Measurements from ENCODE around the gene MYO7B.

Gene MYO7B

DNA sequence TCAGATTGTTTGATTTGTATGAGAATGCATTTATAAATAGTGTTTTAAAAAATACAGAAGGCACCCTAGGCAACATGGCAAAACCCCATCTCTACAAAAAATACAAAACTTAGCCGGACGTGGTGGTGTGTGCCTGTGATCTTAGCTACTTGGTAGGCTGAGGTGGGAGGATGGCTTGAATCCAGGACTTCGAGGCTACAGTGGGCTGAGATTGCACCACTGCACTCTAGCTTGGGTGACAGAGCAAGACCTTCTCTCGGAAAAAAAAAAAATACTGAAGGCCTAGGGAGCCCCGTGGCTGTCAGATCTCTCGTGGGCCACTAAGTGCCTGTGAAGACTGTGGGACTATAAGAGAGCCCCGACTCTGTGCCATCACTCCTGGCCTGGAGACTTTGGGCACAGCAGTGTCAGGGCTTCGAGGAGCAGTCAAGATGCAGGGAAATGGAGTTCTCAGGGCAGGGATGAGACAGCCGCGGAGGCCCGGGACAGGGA is 40.5 kb downstream of the MYO7B start:
- no peak for DNase-seq

DNA sequence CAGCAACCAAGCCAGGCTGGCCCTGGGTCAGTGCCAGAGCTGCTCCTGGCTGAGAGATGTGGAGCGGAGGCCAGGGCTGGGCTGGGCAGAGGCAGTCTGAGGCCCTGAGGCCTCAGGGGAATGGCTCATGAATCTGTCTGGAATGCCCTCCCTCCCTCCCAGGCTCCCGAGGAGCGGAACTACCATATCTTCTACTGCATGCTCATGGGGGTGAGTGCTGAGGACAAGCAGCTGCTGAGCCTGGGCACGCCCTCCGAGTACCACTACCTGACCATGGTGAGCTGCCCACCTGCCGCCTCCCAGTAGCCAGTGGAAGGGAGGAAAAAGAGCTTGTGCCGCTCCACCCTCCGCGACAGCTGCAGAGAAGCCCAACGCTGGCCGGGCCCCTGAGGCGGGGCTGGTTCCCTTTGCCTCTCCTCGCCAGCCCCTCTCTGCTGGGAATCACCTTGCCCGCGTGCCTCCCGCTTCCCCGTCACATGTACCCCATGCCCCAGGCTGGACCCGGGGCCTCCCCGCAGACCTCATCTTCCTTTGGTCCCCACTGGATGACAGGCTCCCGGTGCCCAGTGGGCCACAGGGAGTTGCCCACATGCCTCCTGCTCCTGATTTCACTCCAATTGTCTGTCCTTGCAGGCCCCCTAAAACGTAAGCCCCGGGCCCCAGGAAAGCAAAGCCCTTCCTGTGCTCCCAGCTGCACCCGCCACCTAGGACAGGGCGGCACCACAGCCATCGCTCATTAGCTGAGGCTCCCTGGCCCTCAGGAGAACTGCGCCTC is 41.1 kb downstream of the MYO7B start:
- DNase-seq: no peak

DNA sequence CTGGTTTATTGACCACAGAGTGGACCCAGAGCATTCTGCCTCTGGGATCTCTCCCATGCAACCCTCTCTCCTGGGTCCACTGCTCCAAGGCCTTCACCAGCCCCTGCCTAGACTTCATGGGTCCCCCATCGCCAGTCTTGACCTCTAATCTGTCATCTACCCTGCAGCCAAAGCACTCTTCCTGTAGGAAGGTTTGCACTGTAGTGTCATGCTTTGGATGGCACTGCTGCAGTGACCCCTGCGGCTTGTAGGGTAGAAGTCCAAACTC is 41.7 kb downstream of the MYO7B start:
- DNase-seq: no peak

GRCh38 chr2:127577503-127577902 is 42.0 kb downstream of the MYO7B start:
- no peak for DNase-seq

- no peak for DNase-seq
These were observed 42.5 kb downstream of the MYO7B start for GRCh38 chr2:127577973-127578372.

GRCh38 chr2:127578411-127578810 is 42.9 kb downstream of the MYO7B start:
- no peak for DNase-seq

DNA sequence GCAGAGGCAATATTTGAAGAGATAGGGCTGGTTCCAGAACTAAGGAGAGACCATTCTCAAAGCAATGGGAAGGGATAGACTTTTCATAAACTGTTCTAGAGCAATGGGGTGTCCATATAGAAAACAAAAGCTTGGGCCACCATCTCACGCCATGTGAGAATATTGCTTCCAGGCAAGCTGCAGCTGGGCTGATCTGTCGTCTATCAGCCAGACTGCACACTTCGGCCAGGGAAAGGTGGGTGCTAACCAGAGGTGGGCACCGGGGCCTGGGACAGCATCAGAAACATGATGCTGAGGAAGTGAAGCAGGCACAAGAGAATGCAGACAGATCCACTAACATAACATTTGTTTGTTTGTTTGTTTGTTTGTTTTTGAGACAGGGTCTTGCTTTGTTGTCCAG is 43.7 kb downstream of the MYO7B start:
- no peak for DNase-seq

- no peak for DNase-seq
These were observed 44.9 kb downstream of the MYO7B start for GRCh38 chr2:127580167-127581049.

DNA sequence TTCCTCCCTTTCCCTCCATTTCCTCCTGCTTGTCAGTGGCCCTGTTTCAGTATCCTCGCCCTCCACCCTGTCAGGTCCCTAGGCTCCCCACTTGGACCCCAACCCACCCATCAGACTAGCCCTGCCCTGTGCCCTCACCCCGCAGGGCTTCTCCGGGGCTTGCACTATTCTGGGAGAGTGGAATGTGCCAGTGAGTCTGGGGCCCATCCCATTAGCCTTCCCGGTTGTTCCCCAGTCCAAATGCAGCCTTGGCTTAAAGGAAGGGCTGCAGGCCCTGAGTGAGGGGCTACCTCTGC is 45.5 kb downstream of the MYO7B start:
- no peak for DNase-seq

DNA sequence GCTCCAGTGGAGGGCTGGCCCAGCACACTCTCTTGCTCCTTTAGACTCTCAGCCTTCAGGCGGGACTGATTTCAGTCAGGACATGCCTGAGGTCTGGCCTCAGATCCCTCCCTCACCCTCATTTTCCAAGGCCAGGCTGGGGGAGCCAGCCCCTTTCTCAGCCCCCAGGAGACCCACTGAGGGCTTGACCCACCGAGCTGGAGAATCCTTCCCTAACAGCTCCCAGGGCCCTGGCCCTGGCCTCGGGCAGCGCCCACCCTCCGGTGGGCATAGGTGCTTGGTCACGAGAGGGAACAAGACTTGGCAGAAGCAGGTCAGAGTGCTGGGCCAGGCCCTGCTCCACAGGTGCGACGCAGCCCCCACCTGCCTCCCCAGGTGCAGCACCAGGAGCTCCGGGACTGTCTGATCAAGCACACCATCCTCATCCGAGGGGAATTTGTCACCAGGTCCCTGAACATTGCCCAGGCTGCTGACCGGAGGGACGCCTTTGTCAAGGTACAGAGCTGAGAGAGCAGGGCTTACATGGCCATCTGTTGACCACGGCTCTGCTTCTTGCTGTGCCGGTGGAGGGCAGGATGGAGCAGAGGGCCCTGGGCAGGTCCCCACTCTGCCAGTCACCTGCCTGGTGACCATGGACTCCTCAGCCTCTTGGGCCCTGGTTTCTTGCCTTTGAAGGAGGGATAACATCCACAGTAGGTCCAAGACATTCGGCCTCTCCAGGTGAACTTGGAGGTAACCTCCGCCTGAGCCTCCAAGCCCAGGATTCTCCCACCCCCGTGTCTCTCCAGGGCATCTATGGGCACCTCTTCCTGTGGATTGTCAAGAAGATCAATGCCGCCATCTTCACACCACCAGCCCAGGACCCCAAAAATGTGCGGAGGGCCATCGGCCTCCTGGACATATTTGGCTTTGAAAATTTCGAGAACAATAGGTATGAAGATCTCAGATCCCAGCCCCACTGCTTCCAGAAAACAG is 46.3 kb downstream of the MYO7B start:
- no peak for DNase-seq

DNA sequence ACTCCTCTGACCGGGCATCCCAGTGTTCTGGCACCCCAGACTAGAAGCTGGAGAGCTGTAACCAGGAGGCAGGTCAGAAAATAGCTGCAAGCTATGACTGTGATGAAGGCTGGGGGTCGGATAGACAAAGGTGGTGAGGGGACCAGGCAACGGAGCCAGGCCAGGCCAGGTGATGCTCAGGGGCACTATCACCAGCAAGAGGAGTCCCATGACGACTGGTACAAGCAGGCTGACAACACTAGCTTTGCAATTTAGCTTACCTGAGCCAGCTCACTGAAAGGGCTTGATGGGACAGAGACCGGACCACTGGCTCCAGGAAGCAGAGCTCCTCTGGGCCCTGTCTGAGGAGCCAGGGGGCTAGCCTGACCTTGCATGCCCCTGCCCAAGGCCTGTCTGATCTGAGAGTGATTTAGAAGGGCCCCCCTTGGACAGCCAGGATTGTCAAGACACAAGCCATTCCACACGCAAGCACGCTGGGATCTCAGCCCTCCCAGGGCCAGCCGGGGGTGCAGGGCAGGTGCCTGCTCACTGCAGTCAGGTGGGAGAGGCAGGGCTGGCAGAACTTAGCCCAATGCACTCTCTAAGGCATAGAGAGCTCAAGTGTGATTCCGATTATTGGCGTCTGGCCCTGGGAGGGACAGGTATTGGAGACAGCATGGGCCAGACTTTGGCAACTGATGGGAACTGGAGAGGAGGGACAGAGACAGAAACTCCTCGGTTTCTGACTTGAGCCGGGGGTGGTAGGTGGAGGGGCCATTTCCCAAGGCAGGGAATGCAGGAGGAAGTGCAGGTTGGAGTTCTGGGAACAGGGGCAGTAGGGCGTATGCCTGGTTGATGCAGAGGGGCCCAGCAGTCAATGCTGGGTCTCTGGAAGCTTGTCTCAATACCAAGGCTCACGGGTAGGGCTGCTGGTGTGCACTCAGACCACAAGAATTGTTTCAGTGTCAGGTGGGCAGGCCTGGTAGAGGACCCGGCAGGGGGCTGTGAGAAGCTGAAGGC is 47.7 kb downstream of the MYO7B start:
- DNase-seq: no peak

GRCh38 chr2:127584047-127584446 is 48.6 kb downstream of the MYO7B start:
- no peak for DNase-seq

DNA sequence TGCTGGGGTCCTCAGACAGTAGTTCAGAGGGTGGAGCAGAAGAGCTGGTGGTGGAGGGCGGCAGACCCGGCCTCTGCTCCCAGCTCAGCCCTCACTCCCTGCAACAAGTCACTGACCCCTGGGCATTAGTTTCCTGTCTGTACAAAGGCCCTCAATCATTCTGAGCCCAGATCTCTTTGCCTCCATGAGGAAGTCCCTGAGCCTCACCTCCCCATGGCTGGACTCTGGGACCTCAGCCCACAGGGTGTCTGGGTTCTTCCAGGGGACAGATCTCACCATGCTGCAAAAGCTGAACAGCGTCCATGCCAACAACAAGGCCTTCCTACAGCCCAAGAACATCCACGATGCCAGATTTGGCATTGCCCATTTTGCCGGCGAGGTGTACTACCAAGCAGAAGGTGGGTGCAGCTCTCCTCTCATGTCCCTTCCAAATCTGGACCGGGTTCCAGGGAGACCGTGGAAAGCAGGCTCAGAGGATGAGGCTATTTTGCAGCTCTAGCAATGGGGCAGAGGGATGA is 49.1 kb downstream of the MYO7B start:
- no peak for DNase-seq

GRCh38 chr2:127585270-127585807 is 49.9 kb downstream of the MYO7B start:
- no peak for DNase-seq

GRCh38 chr2:127586136-127586535 is 50.7 kb downstream of the MYO7B start:
- no peak for DNase-seq

- no peak for DNase-seq
These were observed 51.3 kb downstream of the MYO7B start for GRCh38 chr2:127586746-127587295.

GRCh38 chr2:127588241-127588640 is 52.8 kb downstream of the MYO7B start:
- no peak for DNase-seq

GRCh38 chr2:127589358-127589757 is 53.9 kb downstream of the MYO7B start:
- DNase-seq: no peak

GRCh38 chr2:127589841-127590240 is 54.4 kb downstream of the MYO7B start:
- no peak for DNase-seq

GRCh38 chr2:127590386-127591190 is 55.1 kb downstream of the MYO7B start:
- DNase-seq: no peak

Data from kidney glomerular epithelial cell (primary cell).